HEK293T (cell line): Measurements from ENCODE around the gene NHLRC2.

ENCODE experiments used
- BHLHE40 ChIP-seq: fragments of 450-650 bp; IDR thresholded peaks from 2 replicates; pipeline ENCODE4 v1.6.1; 2016; ENCODE audit warnings: mild to moderate bottlenecking, moderate library complexity, borderline replicate concordance
- CTBP1 ChIP-seq: fragments of 450-650 bp; IDR thresholded peaks from 2 replicates; pipeline ENCODE4 v1.6.1; 2016; ENCODE audit warnings: borderline replicate concordance
- ELF4 ChIP-seq: fragments of 450-650 bp; IDR thresholded peaks from 2 replicates; pipeline ENCODE4 v1.6.1; 2017; ENCODE audit warnings: antibody characterized with exemption
- FOXM1 ChIP-seq: fragments of 450-650 bp; IDR thresholded peaks from 2 replicates; pipeline ENCODE4 v1.6.1; 2017; ENCODE audit warnings: mild to moderate bottlenecking, borderline replicate concordance
- SP1 ChIP-seq: fragments of 450-650 bp; IDR thresholded peaks from 2 replicates; pipeline ENCODE4 v1.6.1; 2017
- SUZ12 ChIP-seq: fragments of 450-650 bp; IDR thresholded peaks from 2 replicates; pipeline ENCODE4 v1.6.1; 2016; ENCODE audit warnings: mild to moderate bottlenecking
- ZNF384 ChIP-seq: fragments of 450-650 bp; IDR thresholded peaks from 2 replicates; pipeline ENCODE4 v1.6.1; 2016

DNA sequence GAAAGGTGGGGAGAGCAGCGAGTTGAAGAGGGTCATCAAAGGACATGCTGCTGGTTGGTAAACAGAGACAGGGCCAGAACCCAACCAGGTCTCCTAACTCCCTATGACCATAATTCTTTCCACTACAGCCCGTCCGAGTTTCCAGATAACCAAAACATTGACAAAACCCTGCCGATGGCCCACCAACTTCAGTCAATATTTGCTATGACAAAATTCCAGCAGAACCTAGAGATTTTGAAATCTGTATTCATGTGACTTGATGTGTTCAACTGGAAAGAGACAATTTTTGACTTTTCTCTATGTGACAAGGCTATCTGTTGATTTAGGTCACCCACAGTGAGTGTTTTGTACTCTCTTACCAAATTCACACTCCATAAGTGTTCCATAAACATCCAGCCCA is 86.7 kb downstream of the NHLRC2 start:
- no peak for TF ChIP-seq FOXM1
- TF ChIP-seq ZNF384 = no peak
- no peak for TF ChIP-seq ELF4
- no peak for TF ChIP-seq CTBP1
- no peak for TF ChIP-seq SP1
- TF ChIP-seq BHLHE40 = no peak
- no peak for TF ChIP-seq SUZ12
